ENCODE measurements around the gene LRRN4CL.
"Not testable (repeated sequence)": the region's sequence is repeated elsewhere in the genome, so short reads cannot be mapped to it uniquely, and the experiment has no call there.

The LRRN4CL gene

GRCh38 chr11:62689421-62690183 lies at the start of gene LRRN4CL:
Gene LRRN4CL, minus strand, starts transcription at chr11:62689530. Its CDS starts 1,022 bp downstream, at chr11:62688508.
- in situ Hi-C loops (cut with MboI; ENCODE audit: low pct_unique_long_range_greater_than_20kb, low sequenced_read_pairs): loop anchor here (25.0 kb wide), 1 partner anchor 302 kb away; no protein-coding TSS in a partner anchor
- no peak for DNase-seq

GRCh38 chr11:62737196-62737595 lies 47.9 kb upstream of the LRRN4CL start:
- no peak for DNase-seq
- in situ Hi-C loops (cut with MboI; ENCODE audit: low pct_unique_long_range_greater_than_20kb, low sequenced_read_pairs): no loop called here

DNA sequence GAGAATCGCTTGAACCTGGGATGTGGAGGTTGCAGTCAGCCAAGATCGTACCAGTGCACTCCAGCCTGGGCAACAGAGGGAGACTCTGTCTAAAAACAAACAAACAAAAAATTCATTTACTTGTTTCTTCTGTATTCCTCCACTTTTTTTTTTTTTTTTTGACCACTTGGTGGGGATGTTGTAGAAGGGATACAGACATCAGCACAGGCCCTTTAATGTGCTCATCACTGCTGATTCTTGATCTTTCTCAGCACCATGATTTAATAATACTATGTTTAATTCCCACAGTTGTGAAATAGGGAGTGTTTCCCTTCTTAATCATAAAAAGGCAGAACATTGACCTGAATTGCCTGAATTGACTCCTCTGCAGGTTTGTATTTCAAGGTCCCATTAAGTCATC lies 43.5 kb upstream of the LRRN4CL start:
- in situ Hi-C loops (cut with MboI; ENCODE audit: low pct_unique_long_range_greater_than_20kb, low sequenced_read_pairs): no loop called here
- peak; percentile 77 for DNase-seq

DNA sequence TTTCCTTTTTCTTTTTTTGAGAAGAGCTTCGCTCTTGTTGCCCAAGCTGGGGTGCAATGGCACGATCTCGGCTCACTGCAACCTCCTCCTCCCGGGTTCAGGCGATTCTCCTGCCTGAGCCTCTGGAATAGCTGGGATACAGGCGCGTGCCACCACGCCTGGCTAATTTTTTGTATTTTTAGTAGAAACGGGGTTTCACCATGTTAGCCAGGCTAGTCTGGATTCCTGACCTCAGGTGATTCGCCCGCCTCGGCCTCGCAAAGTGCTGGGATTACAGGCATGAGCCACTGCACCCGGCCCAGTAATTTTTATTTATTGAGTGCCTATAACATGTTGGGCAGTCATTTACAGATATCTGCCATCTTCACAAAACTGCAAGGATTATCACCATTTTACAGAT lies 40.7 kb upstream of the LRRN4CL start:
- DNase-seq; in situ Hi-C loops (cut with MboI; ENCODE audit: low pct_unique_long_range_greater_than_20kb, low sequenced_read_pairs): not testable (repeated sequence)

DNA sequence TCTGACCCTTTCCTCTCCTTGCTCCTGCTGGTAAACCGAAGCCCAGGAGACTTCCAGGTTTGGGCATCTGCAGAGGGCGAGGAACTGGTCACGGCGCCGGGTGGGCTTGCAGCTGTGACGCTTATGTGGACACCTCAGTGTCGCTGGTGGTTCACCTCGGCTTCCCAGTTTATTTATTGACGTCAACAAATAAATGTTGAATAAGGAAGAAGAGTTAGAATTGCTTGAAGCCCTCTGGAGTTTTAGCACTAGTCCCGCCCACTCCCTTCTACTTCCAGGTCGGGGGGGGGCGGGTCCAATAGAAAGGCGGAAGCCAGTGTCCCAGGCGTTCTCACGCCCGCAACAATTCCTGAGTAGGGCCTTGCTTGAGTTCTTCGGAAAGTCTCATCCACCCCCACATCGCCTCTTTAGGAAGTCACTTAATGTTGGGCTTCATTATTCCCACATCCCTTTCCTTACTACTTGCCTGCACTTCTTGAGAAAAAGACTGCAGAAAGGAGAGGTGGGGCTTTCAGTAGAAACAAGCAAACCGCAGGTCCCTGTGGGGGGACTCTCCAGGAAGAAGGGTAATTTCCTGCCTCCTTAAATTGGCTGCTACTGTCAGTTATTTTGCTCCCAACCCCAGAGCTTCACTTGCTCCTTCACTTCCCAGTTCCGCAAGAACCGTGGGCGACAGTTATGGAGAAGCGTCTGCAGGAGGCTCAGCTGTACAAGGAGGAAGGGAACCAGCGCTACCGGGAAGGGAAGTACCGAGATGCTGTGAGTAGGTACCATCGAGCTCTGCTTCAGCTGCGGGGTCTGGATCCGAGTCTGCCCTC lies 39.0 kb upstream of the LRRN4CL start, which contains the start of gene TTC9C:
TTC9C (plus strand) TSS at position 316 of the 818 bp plus-strand sequence; CDS start at position 679, 363 bp downstream.
- DNase-seq: peak; percentile 93
- in situ Hi-C loops (cut with MboI; ENCODE audit: low pct_unique_long_range_greater_than_20kb, low sequenced_read_pairs): no loop called here

- DNase-seq: peak; percentile 99
- in situ Hi-C loops (cut with MboI; ENCODE audit: low pct_unique_long_range_greater_than_20kb, low sequenced_read_pairs): no loop called here
Observed at GRCh38 chr11:62727872-62728170, 38.5 kb upstream of the LRRN4CL start.

GRCh38 chr11:62727165-62727871 lies 38.0 kb upstream of the LRRN4CL start, which contains the start of gene HNRNPUL2:
Gene HNRNPUL2, minus strand, starts transcription at chr11:62727457. Its CDS starts 301 bp downstream, at chr11:62727156.
- in situ Hi-C loops (cut with MboI; ENCODE audit: low pct_unique_long_range_greater_than_20kb, low sequenced_read_pairs): no loop called here
- peak; percentile 99 for DNase-seq

DNA sequence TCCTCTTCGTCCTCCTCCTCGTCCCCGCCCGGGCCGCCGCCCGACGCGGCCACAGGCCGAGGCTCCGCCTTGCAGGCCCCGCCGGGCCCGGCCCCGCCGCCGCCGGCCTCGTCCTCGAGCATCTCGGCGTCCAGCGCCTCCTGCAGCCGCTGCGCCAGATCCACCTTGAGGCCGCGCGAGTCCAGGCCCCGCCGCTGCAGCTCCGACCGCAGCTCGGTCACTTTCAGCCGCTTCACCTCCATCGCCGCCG lies 37.5 kb upstream of the LRRN4CL start:
- no peak for DNase-seq
- in situ Hi-C loops (cut with MboI; ENCODE audit: low pct_unique_long_range_greater_than_20kb, low sequenced_read_pairs): no loop called here

DNA sequence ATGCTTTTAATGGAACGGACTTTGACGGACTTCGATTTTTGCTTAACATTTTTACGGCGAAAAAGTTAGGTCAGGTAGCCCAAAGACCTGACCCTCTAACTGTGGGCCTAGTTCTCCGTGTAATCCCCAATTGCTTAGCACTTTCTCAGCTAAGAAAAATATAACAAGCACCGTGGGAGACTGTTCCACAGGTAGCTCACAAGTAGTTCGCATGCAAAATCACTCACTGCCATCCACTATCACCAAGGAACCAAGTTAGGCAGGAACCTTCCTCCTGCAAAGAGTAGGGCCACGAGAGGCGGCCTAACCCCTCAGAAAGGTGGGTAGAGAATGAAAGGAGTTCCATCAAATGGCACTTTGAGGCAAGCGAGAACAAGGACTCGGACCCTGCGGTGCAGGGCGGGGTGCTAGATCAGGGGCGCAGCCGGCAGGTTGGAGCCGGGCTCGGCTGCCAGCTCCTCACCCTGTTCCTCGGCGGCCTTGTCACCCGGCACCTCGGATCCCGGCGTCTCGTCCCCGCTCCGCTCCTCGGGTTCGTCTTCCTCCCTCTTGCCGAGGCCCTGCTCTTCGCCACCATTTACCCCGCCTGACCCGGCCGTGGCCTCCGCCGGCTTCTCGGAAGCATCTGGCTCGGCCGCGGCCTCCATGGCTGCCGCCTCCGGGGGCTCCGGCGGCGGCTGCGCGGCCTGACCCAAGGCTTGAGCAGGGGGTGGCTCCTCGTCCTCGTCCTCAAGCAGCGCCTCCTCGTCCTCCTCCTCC lies 37.0 kb upstream of the LRRN4CL start:
- in situ Hi-C loops (cut with MboI; ENCODE audit: low pct_unique_long_range_greater_than_20kb, low sequenced_read_pairs): no loop called here

DNA sequence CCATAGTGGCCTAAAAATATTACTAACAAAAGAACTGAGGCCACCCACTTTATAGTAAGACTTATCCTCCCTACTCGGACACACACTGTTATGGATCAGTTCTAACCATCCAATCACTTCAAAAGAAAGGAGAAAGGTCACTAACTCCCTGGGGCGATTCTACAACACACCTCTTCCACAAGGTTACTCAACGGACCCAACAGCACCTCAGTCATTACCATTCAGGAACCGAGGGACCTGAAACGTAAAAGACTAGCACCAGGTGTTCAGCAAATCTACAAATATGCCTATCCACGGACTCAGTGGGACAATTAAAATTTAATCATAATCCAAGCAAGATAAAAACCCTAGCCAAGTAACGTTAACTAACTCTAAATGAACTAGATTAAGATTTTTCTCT lies 36.3 kb upstream of the LRRN4CL start:
- peak; percentile 5 for DNase-seq
- in situ Hi-C loops (cut with MboI; ENCODE audit: low pct_unique_long_range_greater_than_20kb, low sequenced_read_pairs): no loop called here

More for the DNA sequence above, 37.0 kb upstream of the LRRN4CL start:
- peak; percentile 14 for DNase-seq

DNA sequence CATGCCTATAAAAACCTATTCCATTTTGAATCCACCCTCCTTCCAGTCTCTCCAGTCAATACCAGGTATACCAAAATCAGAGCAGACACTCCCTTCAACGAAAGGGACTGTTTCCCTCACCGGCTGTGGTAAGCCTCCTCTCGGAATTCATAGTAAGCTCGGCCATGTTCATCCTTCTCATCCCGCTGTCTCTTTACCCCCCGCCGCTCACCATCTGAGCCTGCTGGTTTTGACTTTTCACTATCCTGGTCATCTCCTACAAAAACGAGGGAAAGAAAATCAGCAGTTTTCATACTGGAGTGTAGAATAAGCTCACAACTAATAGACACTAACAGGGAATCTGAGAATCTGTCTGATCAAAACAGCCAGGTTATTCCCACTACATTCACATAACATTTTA lies 34.8 kb upstream of the LRRN4CL start:
- no peak for DNase-seq
- in situ Hi-C loops (cut with MboI; ENCODE audit: low pct_unique_long_range_greater_than_20kb, low sequenced_read_pairs): no loop called here

DNA sequence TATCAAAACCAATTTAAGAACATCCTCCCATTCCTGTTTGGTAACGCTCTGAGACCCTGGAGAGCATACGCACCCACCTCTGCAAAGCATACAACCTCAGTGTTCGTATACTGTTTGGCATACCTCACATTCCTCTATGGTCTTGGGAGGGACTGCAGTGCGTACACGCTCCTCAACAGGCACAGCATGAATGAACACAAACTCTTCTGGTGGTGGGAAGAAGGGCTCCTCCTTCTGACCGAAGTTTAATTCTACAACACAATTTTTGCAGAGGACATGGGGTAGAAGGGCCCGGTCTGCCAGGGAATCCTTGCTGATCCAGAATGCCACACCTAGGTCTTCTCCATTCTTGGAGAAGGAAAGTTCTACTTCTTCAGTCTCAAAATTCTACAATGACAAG lies 32.7 kb upstream of the LRRN4CL start:
- in situ Hi-C loops (cut with MboI; ENCODE audit: low pct_unique_long_range_greater_than_20kb, low sequenced_read_pairs): no loop called here
- DNase-seq: peak; percentile 49

DNA sequence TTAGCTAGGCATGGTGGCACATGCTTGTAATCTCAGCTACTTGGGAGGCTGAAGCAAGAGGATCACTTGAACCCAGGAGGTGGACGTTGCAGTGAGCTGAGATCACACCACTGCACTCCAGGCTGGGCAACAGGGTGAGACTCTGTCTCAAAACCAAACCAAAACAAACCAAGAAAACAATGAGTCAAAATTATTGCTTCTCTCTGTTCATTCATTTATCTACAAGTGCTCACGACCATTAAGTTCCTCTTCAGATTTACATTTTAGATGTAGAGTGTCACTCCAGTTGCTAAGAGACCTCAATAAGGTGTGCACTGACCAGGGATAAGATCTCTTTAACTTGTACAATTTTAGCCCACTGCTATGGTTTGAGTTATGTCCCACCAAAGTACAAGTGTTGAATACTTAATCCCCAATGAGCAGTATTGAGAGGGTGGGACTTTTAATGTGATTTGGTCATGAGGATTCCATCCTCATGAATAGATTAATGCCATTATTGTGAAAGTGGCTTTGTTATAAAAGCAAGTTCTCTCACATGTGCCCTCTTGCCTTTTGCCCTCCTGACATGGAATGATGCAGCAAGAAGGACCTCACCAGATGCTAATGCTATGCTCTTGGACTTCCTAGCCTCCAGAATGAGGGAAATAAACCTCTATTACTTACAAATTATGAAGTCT lies 30.1 kb upstream of the LRRN4CL start:
- DNase-seq: no peak
- in situ Hi-C loops (cut with MboI; ENCODE audit: low pct_unique_long_range_greater_than_20kb, low sequenced_read_pairs): no loop called here

DNA sequence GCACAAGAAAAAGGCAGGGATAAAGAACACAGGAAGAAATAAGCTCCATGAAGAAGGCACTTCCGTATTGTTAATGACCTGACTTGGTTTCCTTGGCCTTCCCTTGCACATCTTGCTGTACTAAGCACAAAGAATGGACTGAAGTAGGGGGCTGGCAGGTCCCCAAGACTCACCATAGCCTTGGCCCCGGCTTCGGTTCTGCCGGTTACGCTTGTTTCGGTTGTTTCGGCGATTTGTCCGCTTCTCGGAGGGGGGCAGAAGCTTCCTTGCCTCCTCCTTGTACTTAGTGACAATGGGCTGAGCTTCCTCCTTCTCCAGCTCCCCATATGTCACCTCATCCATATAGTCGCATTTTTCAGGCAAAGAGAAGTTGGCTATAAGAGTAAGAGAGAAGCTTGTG lies 27.5 kb upstream of the LRRN4CL start:
- in situ Hi-C loops (cut with MboI; ENCODE audit: low pct_unique_long_range_greater_than_20kb, low sequenced_read_pairs): no loop called here

DNA sequence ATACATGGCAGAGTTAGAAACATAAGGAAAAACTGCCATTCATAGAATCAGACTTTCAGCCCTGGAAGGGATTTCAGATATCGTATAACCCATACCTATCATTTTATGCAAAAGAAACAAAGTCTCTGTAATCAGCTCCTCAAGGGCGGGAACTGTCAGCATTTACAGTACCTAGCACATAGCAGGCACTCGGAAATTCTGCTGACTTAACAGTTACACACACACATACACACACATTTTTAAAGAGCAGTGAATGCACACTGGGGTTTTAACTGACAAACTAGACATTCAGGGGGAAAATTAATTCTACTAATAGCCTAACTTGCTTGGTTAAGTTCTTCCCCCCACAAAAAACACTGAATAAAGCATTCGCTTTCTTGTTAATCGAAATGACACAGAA lies 26.9 kb upstream of the LRRN4CL start:
- in situ Hi-C loops (cut with MboI; ENCODE audit: low pct_unique_long_range_greater_than_20kb, low sequenced_read_pairs): no loop called here

More for the DNA sequence above, 27.5 kb upstream of the LRRN4CL start:
- DNase-seq: no peak

GRCh38 chr11:62715150-62716130 lies 26.1 kb upstream of the LRRN4CL start:
- no peak for DNase-seq

More for the DNA sequence above, 26.9 kb upstream of the LRRN4CL start:
- no peak for DNase-seq

GRCh38 chr11:62713343-62713742 lies 24.0 kb upstream of the LRRN4CL start:
- in situ Hi-C loops (cut with MboI; ENCODE audit: low pct_unique_long_range_greater_than_20kb, low sequenced_read_pairs): no loop called here
- no peak for DNase-seq

More at GRCh38 chr11:62715150-62716130, 26.1 kb upstream of the LRRN4CL start:
- in situ Hi-C loops (cut with MboI; ENCODE audit: low pct_unique_long_range_greater_than_20kb, low sequenced_read_pairs): no loop called here

Measured in KBM-7 (cell line).